Renal pelvis (tissue), 4 donors: ENCODE measurements around the gene FASTK. TPM values are rescaled to one million over a fixed set of nuclear protein-coding genes. Genes with fewer than 3 reads are reported as not detected.
"Not testable (repeated sequence)": the region's sequence is repeated elsewhere in the genome, so short reads cannot be mapped to it uniquely, and the experiment has no call there.

Experiments used
- DNase-seq: peaks from one replicate; pipeline ENCODE4 v3.0.0-alpha.2; 2013
- polyA plus RNA-seq, 3 donors: library from polyadenylated mRNA; unstranded; fragments of 120-200 nt; gene quantifications; one replicate each; pipeline ENCODE4 v1.2.1, GENCODE V29; 2013; ENCODE audit not compliant: insufficient read length in 3 of 3

The FASTK gene
- polyA plus RNA-seq, 3 donors, result 75.2 to 83.3 (median 79.1) TPM

DNA sequence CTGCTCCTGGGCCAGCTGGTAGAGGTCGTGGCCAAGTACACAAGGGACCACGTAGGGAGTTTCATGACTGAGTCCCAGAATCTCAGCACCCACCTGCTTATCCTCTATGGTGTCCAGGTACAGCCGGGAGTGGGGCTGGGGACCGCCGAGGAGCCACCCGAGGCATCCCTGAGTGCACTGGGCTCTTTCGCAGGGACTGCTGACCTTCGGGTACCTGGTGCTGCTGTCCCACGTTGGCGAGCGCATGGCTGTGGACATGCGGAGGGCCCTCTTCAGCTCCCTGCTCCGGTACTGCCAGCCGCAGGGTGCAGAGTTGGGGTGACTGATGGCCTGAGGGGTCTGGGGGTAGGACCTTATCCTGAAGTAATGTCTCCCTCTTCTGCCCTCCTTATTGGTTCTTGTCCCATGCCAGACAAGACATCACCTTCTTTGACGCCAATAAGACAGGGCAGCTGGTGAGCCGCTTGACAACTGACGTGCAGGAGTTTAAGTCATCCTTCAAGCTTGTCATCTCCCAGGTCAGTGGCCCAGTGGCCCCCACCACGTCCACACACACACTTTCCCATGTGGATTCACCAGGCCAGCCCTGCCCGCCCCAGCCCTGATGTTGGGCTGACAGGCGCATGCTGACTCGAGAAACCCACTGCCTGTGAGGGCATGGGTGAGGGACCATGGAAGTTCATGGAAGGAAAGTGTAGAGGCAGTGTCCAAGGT, 46.1 kb downstream of the FASTK start:
- no peak for DNase-seq

DNA sequence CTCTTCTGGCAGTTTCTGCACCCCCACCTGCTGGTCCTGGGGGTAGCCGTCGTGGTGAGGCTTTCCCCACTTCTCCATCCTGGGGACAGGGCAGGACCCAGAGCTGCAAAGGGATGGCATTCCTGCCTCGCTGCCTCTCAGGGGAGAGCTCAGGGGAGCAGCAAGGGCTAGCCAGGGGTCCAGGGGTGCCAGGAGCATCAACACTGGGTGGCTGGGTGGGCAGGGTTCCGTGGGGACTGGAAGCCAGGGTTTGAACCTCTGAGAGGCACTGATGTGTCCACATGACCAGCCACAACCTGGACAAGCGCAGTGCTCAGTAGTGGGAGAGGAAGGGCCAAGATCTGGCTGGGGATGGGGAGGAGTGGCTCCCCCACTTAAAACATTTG, 46.8 kb downstream of the FASTK start:
- DNase-seq, result no peak

DNA sequence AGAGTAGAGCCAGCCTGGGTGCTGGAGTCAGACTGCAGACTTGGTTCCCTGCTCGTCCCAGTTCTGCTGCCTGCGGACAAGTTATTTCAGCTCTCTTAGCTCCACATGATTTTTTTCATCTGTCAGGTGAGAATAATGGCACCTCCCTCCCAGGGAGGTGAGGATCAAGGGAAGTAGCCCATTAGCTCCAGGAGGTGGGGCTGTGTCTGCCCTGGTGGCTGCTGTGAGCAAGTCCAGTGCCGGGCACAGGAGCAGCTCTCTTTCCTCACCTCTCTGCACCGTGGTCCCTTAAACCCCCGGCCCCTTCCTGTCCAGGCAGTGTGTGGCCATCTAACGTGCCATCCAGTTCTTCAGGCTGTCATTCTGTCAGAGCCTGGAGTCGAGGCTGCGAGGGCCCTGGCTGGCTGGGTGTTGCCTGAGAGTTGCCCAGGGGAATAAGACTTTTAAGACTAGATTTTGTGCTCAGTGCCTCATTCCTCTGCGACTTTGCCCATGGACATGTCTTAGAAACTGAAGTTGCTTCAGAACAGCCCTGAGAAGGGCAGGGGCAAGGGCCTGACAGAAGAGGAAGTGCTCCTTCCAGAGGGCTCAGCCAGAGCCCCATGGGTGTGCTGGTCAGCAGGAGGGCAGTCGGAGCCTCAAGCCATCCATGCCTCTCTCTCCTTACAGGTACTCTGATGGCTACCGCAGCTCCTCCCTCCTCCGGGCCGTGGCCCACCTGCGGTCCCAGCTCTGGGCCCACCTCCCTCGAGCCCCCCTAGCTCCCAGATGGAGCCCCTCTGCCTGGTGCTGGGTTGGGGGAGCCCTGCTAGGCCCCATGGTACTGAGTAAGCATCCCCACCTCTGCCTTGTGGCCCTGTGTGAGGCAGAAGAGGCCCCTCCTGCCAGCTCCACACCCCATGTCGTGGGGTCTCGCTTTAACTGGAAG, 47.4 kb downstream of the FASTK start:
- no peak for DNase-seq

DNA sequence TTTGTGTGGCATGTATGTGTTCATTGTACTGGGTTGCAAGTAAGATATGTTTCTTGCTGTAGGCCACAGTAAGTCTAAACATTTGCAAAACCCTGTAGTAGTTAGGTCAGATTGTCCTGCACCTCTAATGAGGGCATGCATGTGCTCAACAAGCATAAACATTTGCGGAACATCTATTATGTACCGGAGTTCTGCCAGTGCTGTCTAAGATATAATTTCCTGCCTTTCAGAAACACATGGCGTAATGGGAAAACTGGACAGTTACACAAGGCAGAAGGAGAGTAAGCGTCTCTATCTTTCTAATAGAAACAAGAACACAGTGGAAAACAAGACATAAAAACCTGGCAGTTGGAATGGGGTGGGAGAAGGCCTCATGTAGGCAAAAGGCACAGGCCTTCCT, 49.6 kb downstream of the FASTK start:
- DNase-seq, result no peak

DNA sequence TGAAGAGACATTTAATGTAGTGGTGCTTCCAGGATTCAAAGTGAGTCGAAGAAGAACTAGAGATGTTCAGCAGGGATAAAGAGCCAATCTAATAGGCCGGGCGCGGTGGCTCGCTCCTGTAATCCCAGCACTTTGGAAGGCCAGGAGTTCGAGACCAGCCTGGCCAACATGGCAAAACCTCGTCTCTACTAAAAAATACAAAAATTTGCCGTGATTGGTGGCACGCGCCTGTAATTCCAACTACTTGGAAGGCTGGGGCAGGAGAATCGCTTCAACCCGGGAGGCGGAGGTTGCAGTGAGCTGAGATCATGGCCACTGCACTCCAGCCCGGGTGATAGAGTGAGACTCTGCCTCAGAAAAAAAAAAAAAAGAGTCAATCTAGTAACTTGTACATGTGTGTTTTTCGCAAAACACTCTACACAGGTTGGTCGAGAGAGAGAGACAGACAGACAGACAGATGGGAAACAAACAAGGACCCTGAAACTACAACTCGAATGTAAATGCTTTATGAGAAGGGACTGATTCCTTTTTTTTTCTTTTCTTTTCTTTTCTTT, 51.6 kb downstream of the FASTK start:
- no peak for DNase-seq

DNA sequence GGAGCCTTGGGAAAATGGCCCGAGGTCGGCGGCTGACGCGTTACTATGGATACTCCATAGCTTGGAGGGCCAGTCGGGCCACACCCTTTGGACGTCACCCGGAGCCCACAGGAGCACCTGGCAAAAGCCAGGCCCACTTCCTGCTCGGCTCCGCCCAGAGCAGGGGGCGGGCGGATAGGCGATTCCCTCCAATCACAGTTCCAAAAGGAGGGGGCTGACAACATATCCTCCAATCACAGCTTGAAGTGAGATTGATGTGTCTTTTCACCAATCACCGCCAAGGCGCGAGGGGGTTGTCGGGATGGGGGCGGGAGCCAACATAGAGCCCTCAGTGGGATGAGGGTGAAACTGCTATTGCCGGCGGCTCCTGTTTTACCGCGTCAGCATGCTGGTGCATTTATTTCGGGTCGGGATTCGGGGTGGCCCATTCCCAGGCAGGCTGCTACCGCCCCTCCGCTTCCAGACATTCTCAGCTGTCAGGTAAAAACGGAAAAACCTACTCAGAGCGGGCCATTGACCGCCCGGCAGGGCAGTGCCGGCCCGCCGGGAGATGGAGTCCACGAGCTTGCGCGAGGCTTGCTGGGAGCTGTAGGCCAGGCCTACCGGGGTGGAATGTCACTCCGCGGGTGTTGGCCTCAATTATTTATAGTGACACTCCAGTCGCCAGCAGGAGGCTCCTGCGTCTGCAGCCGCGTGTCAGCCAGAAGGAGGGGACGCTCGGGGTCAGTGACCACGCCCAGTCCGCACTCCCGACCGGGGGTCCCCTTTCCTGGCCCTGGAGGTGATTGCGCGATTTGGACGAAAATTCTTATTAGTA, 52.3 kb downstream of the FASTK start, which contains the start of gene ABCB8:
ABCB8 (plus strand) TSS at position 320 of the 817 bp plus-strand sequence; CDS start at position 386, 66 bp downstream.
- DNase-seq, result peak; percentile 99

DNA sequence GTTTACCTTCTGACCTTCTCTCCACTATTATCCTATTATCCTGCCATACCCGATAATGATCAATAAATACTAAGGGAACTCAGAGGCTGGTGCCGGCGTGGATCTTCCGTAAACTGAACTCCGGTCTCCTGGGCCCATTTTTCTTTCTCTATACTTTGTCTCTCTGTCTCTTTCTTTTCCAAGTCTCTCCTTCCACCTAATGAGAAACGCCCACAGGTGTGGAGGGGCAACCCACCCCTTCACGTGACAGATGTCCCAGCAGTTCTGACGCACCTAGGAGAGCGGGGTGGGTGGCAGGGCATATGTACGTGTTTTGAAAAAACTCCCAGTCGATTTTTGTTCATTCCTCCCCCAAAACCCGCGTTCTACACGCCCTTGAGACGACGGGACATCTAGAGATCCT, 52.9 kb downstream of the FASTK start:
- DNase-seq, result not testable (repeated sequence)

DNA sequence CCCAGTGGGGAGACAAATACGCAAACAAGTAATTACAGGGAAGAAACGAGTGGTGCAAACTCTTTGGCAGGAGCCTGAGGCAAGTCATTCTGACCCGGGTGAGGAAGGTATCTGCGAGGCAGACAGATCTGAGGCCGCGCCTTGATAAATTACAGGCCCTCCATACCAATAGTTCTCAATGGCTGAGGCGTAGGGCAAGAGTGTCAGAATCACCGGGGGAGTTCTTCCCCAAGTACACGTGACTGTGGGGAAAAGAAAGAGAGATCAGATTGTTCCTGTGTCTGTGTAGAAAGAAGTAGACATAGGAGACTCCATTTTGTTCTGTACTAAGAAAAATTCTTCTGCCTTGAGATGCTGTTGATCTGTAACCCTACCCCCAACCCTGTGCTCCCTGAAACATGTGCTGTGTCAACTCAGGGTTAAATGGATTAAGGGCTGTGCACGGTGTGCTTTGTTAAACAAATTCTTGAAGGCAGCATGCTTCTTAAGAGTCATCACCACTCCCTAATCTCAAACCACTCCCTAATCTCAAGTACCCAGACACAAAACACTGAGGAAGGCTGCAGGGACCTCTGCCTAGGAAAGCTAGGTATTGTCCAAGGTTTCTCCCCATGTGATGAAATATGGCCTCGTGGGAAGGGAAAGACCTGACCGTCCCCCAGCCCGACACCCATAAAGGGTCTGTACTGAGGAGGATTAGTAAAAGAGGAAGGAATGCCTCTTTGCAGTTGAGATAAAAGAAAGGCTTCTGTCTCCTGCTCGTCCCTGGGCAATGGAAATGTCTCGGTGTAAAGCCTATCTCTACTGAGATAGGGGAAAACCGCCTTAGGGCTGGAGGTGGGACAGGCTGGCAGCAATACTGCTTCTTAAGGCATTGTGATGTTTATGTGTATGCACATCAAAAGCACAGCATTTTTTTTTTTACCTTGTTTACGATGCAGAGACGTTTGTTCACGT, 53.6 kb downstream of the FASTK start:
- not testable (repeated sequence) for DNase-seq

Other genes starting within 250 kb of the FASTK start
- 10 to 100 TPM; 63.0 to 89.9 (median 82.6) TPM for gene AOC1, start 228.3 kb downstream of the FASTK start, polyA plus RNA-seq
- 10 to 100 TPM; 16.9 to 22.5 (median 21.0) TPM for gene KCNH2, start 102.5 kb downstream of the FASTK start, polyA plus RNA-seq
- 10 to 100 TPM; 11.0 to 14.2 (median 12.3) TPM for gene NOS3, start 89.8 kb downstream of the FASTK start, polyA plus RNA-seq
- 1 to 10 TPM; 1.5 to 3.1 (median 2.6) TPM for gene ATG9B, start 56.3 kb downstream of the FASTK start, polyA plus RNA-seq
- gene ABCB8, start 52.4 kb downstream of the FASTK start, polyA plus RNA-seq, result 10 to 100 TPM; 21.8 to 37.3 (median 29.9) TPM
- gene ASIC3, start 32.3 kb downstream of the FASTK start, polyA plus RNA-seq, result 1 to 10 TPM; 2.1 to 3.2 (median 2.4) TPM
- gene CDK5, start 22.9 kb downstream of the FASTK start, polyA plus RNA-seq, result 10 to 100 TPM; 16.4 to 19.5 (median 18.8) TPM
- gene SLC4A2, start 21.2 kb downstream of the FASTK start, polyA plus RNA-seq, result 100 to 1,000 TPM in 2 of 3 donors, 10 to 100 TPM in 1; 98.8 to 120 (median 115) TPM
- gene TMUB1, start 2.7 kb upstream of the FASTK start, polyA plus RNA-seq, result 10 to 100 TPM; 31.3 to 45.2 (median 39.3) TPM
- gene AGAP3, start 5.7 kb upstream of the FASTK start, polyA plus RNA-seq, result 10 to 100 TPM; 68.0 to 78.3 (median 72.8) TPM
- under 1 TPM in 2 of 3 donors, not detected in 1; 0.28 to 0.34 TPM for gene GBX1, start 86.9 kb upstream of the FASTK start, polyA plus RNA-seq
- gene ASB10, start 106.4 kb upstream of the FASTK start, polyA plus RNA-seq, result under 1 TPM in 1 of 3 donors, not detected in 2; 0.04 TPM
- gene H2BK1, start 129.7 kb upstream of the FASTK start, polyA plus RNA-seq, result not detected
- 10 to 100 TPM; 25.9 to 28.9 (median 26.3) TPM for gene ABCF2, start 146.4 kb upstream of the FASTK start, polyA plus RNA-seq
- gene CHPF2, start 151.7 kb upstream of the FASTK start, polyA plus RNA-seq, result 10 to 100 TPM; 22.0 to 29.6 (median 28.4) TPM
- gene SMARCD3, start 167.9 kb upstream of the FASTK start, polyA plus RNA-seq, result 10 to 100 TPM; 76.0 to 80.1 (median 77.1) TPM